K562 (cell line): ENCODE data around the gene ILF2. TPM values are rescaled to one million over a fixed set of nuclear protein-coding genes. Genes with fewer than 3 reads are reported as not detected.

Source experiments
- ATAC-seq: fragments of 200-7000 bp; cut with Tn5 transposase; 3 replicates; pipeline ENCODE4 v1.9.1; 2020; ENCODE audit warnings: moderate library complexity
- BruUV-seq: library from RNA; stranded (reverse); fragments of 400-500 nt; replicated peaks from 2 replicates; lab custom pipeline; 2021; lab: Mats Ljungman, UMichigan
- CTCF ChIA-PET: fragments of 300-600 bp; formaldehyde crosslinking; extraction: SDS; loops from one replicate; lab custom pipeline; 2021; ENCODE audit warnings: low intra/inter-chr PET ratio; lab: Yijun Ruan, JAX
- POLR2A ChIA-PET: fragments of 300-600, 350-650 bp; sonication (Branson Sonifier 250); formaldehyde crosslinking; extraction: SDS; loops from one replicate; lab custom pipeline; 2021; ENCODE audit warnings: antibody characterized with exemption, inconsistent platforms; lab: Yijun Ruan, JAX
- DNase-seq, 4 experiments: peaks; one replicate each; pipeline versions ENCODE4 v3.0.0 to v3.0.0-alpha.2; 2011 to 2018; ENCODE audit warnings: low spot score in 3 of 4, mixed read lengths in 3 of 4; ENCODE audit errors: extremely low read depth in 1 of 4
- FAIRE-seq: peaks from 2 replicates; lab custom pipeline; 2011; peaks lifted over from hg19 to GRCh38; lab: Jason Lieb, UNC
- H2AFZ ChIP-seq: 2 replicates; pipeline ENCODE4 v1.6.0; 2011; ENCODE audit warnings: low read depth, low read length, control low read depth, inconsistent platforms
- H3K27ac ChIP-seq: fragments of 200-600 bp; 3 replicates; pipeline ENCODE4 v1.8.0; 2011; ENCODE audit warnings: low read depth, mild to moderate bottlenecking, control low read depth, inconsistent platforms, low read length, moderate library complexity, mixed read lengths; ENCODE audit errors: extremely low read depth
- H3K27me3 ChIP-seq, 2 experiments: fragments of 300-600 bp in 1 of 2; 2 replicates in 1 of 2; 3 replicates in 1 of 2; pipeline versions ENCODE4 v1.6.0 to v1.8.0; 2011; ENCODE audit warnings: inconsistent platforms in 2 of 2, low read length in 2 of 2, mild to moderate bottlenecking in 1 of 2, mixed read lengths in 1 of 2, moderate library complexity in 1 of 2; ENCODE audit not compliant: control insufficient read depth in 2 of 2, insufficient read depth in 2 of 2
- H3K36me3 ChIP-seq: fragments of 300-600 bp; 3 replicates; pipeline ENCODE4 v1.8.0; 2011; ENCODE audit warnings: mild to moderate bottlenecking, low read length, inconsistent platforms; ENCODE audit not compliant: control insufficient read depth, insufficient read depth
- H3K4me1 ChIP-seq, 2 experiments: fragments of 200-600 bp in 1 of 2; replicated peaks in 1 of 2; 2 replicates in 1 of 2; 3 replicates in 1 of 2; pipeline versions ENCODE4 v1.5.1 to v1.8.0; 2011; ENCODE audit warnings: inconsistent platforms in 2 of 2, low read length in 2 of 2, mild to moderate bottlenecking in 1 of 2, mixed read lengths in 1 of 2, moderate library complexity in 1 of 2; ENCODE audit not compliant: control insufficient read depth in 2 of 2, insufficient read depth in 2 of 2
- H3K4me2 ChIP-seq: 2 replicates; pipeline ENCODE4 v1.6.1; 2011; ENCODE audit warnings: low read length, control low read depth, inconsistent platforms, mixed read lengths; ENCODE audit not compliant: insufficient read depth
- H3K4me3 ChIP-seq: fragments of 200-600 bp; sonication (generic), shearing (Covaris generic); 2 replicates; pipeline ENCODE4 v1.5.1; 2016; ENCODE audit warnings: control low read depth, inconsistent platforms
- H3K79me2 ChIP-seq: fragments of 200-600 bp; 3 replicates; pipeline ENCODE4 v1.8.0; 2011; ENCODE audit warnings: low read length, inconsistent platforms; ENCODE audit not compliant: control insufficient read depth, insufficient read depth
- H3K9ac ChIP-seq, 2 experiments: 2 replicates each; pipeline versions ENCODE4 v1.6.0 to v1.6.1; 2011; ENCODE audit warnings: low read depth in 2 of 2, low read length in 2 of 2, control low read depth in 1 of 2, inconsistent platforms in 1 of 2, mild to moderate bottlenecking in 1 of 2, mixed read lengths in 1 of 2; ENCODE audit not compliant: insufficient read depth in 1 of 2
- H3K9me1 ChIP-seq: one replicate; pipeline ENCODE4 v1.6.0; 2011; ENCODE audit warnings: inconsistent platforms, mild to moderate bottlenecking, low read length, moderate library complexity; ENCODE audit not compliant: control insufficient read depth, insufficient read depth
- H3K9me3 ChIP-seq: replicated peaks from 2 replicates; pipeline ENCODE4 v1.5.1; 2011; ENCODE audit warnings: low read depth, low read length, inconsistent platforms; ENCODE audit not compliant: control insufficient read depth, insufficient read depth
- H4K20me1 ChIP-seq: replicated peaks from 2 replicates; pipeline ENCODE4 v1.6.1; 2011; ENCODE audit warnings: low read length, inconsistent platforms, mixed read lengths; ENCODE audit not compliant: control insufficient read depth, insufficient read depth
- CBFA2T2 ChIP-seq: fragments of 450-650 bp; conservative IDR thresholded peaks from 2 replicates; pipeline ENCODE4 v1.6.1; 2017; ENCODE audit warnings: mild to moderate bottlenecking
- CBX2 ChIP-seq: fragments of 200-600 bp; sonication (generic); IDR thresholded peaks from one replicate; pipeline ENCODE4 v1.6.1; 2012; ENCODE audit warnings: mild to moderate bottlenecking, low read length, inconsistent platforms; ENCODE audit not compliant: insufficient read depth, poor library complexity, severe bottlenecking
- CC2D1A ChIP-seq: fragments of 450-650 bp; IDR thresholded peaks from 2 replicates; pipeline ENCODE4 v1.6.1; 2017; ENCODE audit warnings: mild to moderate bottlenecking
- CCNT2 ChIP-seq: IDR thresholded peaks from 2 replicates; pipeline ENCODE4 v1.6.1; 2011; ENCODE audit warnings: borderline replicate concordance, low read depth, mild to moderate bottlenecking, moderate library complexity, mixed read lengths, low read length; ENCODE audit not compliant: insufficient read length; ENCODE audit errors: extremely low read depth
- EHMT2 ChIP-seq: fragments of 450-650 bp; IDR thresholded peaks from 2 replicates; pipeline ENCODE4 v1.6.1; 2018; ENCODE audit warnings: antibody characterized with exemption
- ELF4 ChIP-seq: fragments of 450-650 bp; formaldehyde crosslinking; IDR thresholded peaks from 2 replicates; pipeline ENCODE4 v1.4.0; 2022; ENCODE audit warnings: missing genetic modification characterization
- FOXJ2 ChIP-seq: fragments of 200-800 bp; sonication (Bioruptor generic); IDR thresholded peaks from 2 replicates; pipeline ENCODE4 v1.6.1; 2016; ENCODE audit warnings: missing genetic modification characterization, missing compliant biosample characterization
- GATAD2B ChIP-seq: fragments of 450-650 bp; IDR thresholded peaks from 2 replicates; pipeline ENCODE4 v1.6.1; 2017; ENCODE audit warnings: mild to moderate bottlenecking, borderline replicate concordance
- ILF3 ChIP-seq: fragments of 450-650 bp; IDR thresholded peaks from 2 replicates; pipeline ENCODE4 v1.6.1; 2018; ENCODE audit warnings: antibody characterized with exemption, mild to moderate bottlenecking, moderate library complexity, borderline replicate concordance
- PCBP1 ChIP-seq: fragments of 200-400 bp; formaldehyde crosslinking; IDR thresholded peaks from 2 replicates; pipeline ENCODE4 v1.6.1; 2018; ENCODE audit warnings: mild to moderate bottlenecking, low read depth, low read length; ENCODE audit not compliant: poor library complexity, severe bottlenecking
- POLR2AphosphoS2 ChIP-seq: IDR thresholded peaks from 2 replicates; pipeline ENCODE4 v1.6.1; 2012; ENCODE audit warnings: low read length, improper control_type of control experiment
- PRPF4 ChIP-seq: fragments of 200-400 bp; formaldehyde crosslinking; IDR thresholded peaks from one replicate; pipeline ENCODE4 v1.6.1; 2017; ENCODE audit warnings: low read length, low read depth, mild to moderate bottlenecking; ENCODE audit not compliant: insufficient read depth, poor library complexity, severe bottlenecking
- RBBP5 ChIP-seq: fragments of 200-600 bp; sonication (generic); IDR thresholded peaks from 2 replicates; pipeline ENCODE4 v1.6.1; 2012; ENCODE audit warnings: borderline replicate concordance, mild to moderate bottlenecking, low read length, control low read depth, inconsistent platforms; ENCODE audit not compliant: insufficient read depth, poor library complexity, severe bottlenecking
- TRIM28 ChIP-seq: fragments of 450-650 bp; IDR thresholded peaks from 2 replicates; pipeline ENCODE4 v1.6.1; 2017
- ZFP1 ChIP-seq: fragments of 450-650 bp; formaldehyde crosslinking; IDR thresholded peaks from 2 replicates; pipeline ENCODE4 v1.4.0; 2020; ENCODE audit warnings: mild to moderate bottlenecking, mixed read lengths
- WGBS: fragments of 100-300 bp; shearing (Covaris generic); methylation state at CpG from one replicate; pipeline ENCODE4 v1.1.6; 2016; ENCODE audit warnings: low coverage, mixed read lengths; ENCODE audit not compliant: insufficient coverage; ENCODE audit errors: missing lambda C conversion rate; 5-methylcytosine and 5-hydroxymethylcytosine counted together
- in situ Hi-C: fragments of 300-500 bp; cut with MboI; formaldehyde crosslinking; loops from 4 replicates; pipeline ENCODE4 v1.15.0; 2018; ENCODE audit warnings: inconsistent platforms, mixed read lengths
- intact Hi-C: fragments of 100-400 bp; cut with micrococcal nuclease; formaldehyde crosslinking; loops from 2 replicates; pipeline ENCODE4 v1.14.2; 2022
- polyA plus RNA-seq, 8 experiments: library from polyadenylated mRNA; depleted of rRNA in 4 of 8; stranded (reverse) in 5 of 8; unstranded in 3 of 8; fragments of >200 nt; fragmentation: Nextera tagmentation in 2 of 8; fragmentation: Illumina TruSeq in 1 of 8; extraction: Ambion mirVana in 2 of 8; extraction: Trizol in 1 of 8; gene quantifications; 2 replicates each; pipeline versions ENCODE4 v1.2.1 to v1.2.3, GENCODE V29; 2011 to 2014; ENCODE audit warnings: inconsistent platforms in 1 of 8, missing spikeins in 1 of 8
- total RNA-seq, 7 experiments: library from RNA; depleted of rRNA in 6 of 7; stranded (reverse); fragments of >200 nt in 6 of 7; fragmentation: Illumina TruSeq in 2 of 7; extraction: Trizol in 2 of 7; gene quantifications; 2 replicates each; pipeline versions ENCODE4 v1.2.1 to v1.2.3, GENCODE V29; 2011 to 2021; ENCODE audit warnings: low replicate concordance in 1 of 7
- TF ChIP-seq, protein P1 (sequence below): fragments of 450-650 bp; formaldehyde crosslinking; conservative IDR thresholded peaks from 2 replicates; pipeline ENCODE4 v1.4.0; 2022; ENCODE audit warnings: mild to moderate bottlenecking, missing genetic modification characterization
- TF ChIP-seq, protein P2 (sequence below): fragments of 250-450 bp; sonication (Bioruptor Pico); IDR thresholded peaks from 2 replicates; pipeline ENCODE4 v1.8.0; 2022; ENCODE audit warnings: moderate library complexity, mild to moderate bottlenecking, inconsistent platforms
- TF ChIP-seq, protein P3 (sequence below): fragments of 450-650 bp; IDR thresholded peaks from 2 replicates; pipeline ENCODE4 v1.6.1; 2017; ENCODE audit warnings: antibody characterized with exemption

ILF2 gene
- total and polyA plus RNA-seq, 9 of the 15 experiments (the other 6 are each of a cell fraction or from before 2014, with no cell fraction given) = 282 to 726 (median 474) TPM

DNA sequence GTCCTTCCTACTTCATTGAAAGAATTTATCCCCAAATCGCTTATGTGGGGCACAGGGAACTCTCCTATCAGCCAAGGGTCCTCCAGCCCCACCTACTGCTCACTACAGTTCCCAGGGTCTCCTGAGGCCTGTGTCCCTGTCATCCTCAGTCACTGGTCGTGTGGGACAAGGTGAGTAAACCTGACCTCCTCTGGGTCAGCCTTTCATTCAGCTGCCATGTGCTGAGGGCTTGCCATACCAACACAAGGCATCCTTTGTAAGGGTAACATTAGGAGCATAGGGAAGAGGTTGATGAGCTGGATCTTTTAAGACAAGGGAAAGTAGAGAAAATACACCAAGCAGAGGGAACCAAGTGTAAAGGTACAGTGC lies 23.5 kb downstream of the ILF2 start:
- Histone ChIP-seq H3K4me1 (peaks cover 14% of the 10 kb centered on the region in 2 experiments), H3K4me3 (no peak overlapping the region), H2AFZ (no peak overlapping the region), H3K9ac (no peak overlapping the region), H3K27ac (no peak overlapping the region), H3K9me3 (no peaks in the 10 kb centered on the region), H3K36me3 (peaks cover 49% of the 10 kb centered on the region), H3K4me2 (no peak overlapping the region), H3K79me2 (no peaks in the 10 kb centered on the region), H4K20me1 (no peaks in the 10 kb centered on the region), H3K27me3 (no peaks in the 10 kb centered on the region), H3K9me1 (no peaks in the 10 kb centered on the region)
- intact Hi-C loops (no loop called here), in situ Hi-C loops (no loop called here)
- ATAC-seq (peak; percentile 49), DNase-seq (no peak), FAIRE-seq (peak; percentile 11)
- ChIA-PET CTCF (no interaction called here), POLR2A (interaction anchor here (0.8 to 14.7 kb wide), 7 partner anchors 8 to 19 kb away, joined by 3 to 205 read pairs (median 5); partner anchors contain the start of genes CHTOP, S100A1, S100A13 and SNAPIN)
- BruUV-seq = no TSS peak
- WGBS = 31% methylated on average over 2 of the region's 2 CpGs
- no peak for TF ChIP-seq RBBP5
- TF ChIP-seq CC2D1A = no peak
- TF ChIP-seq, protein P1, sequence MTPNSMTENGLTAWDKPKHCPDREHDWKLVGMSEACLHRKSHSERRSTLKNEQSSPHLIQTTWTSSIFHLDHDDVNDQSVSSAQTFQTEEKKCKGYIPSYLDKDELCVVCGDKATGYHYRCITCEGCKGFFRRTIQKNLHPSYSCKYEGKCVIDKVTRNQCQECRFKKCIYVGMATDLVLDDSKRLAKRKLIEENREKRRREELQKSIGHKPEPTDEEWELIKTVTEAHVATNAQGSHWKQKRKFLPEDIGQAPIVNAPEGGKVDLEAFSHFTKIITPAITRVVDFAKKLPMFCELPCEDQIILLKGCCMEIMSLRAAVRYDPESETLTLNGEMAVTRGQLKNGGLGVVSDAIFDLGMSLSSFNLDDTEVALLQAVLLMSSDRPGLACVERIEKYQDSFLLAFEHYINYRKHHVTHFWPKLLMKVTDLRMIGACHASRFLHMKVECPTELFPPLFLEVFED (CRISPR knock-in tag) = 0 out of 2 replicates have a peak, but pooled peaks have one; percentile 57
- TF ChIP-seq TRIM28 = no peak
- no peak for TF ChIP-seq PCBP1
- TF ChIP-seq PRPF4 = no peak
- TF ChIP-seq CCNT2 = no peak
- no peak for TF ChIP-seq ELF4 (CRISPR knock-in tag)
- no peak for TF ChIP-seq FOXJ2 (tag)
- peak; percentile 86; the same call in 1 of the 2 replicates for TF ChIP-seq POLR2AphosphoS2
- TF ChIP-seq CBX2 = no peak
- TF ChIP-seq, protein P2, sequence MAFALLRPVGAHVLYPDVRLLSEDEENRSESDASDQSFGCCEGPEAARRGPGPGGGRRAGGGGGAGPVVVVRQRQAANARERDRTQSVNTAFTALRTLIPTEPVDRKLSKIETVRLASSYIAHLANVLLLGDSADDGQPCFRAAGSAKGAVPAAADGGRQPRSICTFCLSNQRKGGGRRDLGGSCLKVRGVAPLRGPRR (CRISPR knock-in tag) = no peak
- 0 out of 2 replicates have a peak, but pooled peaks have one; percentile 18 for TF ChIP-seq ILF3
- TF ChIP-seq, protein P3, sequence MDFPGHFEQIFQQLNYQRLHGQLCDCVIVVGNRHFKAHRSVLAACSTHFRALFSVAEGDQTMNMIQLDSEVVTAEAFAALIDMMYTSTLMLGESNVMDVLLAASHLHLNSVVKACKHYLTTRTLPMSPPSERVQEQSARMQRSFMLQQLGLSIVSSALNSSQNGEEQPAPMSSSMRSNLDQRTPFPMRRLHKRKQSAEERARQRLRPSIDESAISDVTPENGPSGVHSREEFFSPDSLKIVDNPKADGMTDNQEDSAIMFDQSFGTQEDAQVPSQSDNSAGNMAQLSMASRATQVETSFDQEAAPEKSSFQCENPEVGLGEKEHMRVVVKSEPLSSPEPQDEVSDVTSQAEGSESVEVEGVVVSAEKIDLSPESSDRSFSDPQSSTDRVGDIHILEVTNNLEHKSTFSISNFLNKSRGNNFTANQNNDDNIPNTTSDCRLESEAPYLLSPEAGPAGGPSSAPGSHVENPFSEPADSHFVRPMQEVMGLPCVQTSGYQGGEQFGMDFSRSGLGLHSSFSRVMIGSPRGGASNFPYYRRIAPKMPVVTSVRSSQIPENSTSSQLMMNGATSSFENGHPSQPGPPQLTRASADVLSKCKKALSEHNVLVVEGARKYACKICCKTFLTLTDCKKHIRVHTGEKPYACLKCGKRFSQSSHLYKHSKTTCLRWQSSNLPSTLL = no peak
- no peak for TF ChIP-seq EHMT2
- TF ChIP-seq GATAD2B = no peak
- TF ChIP-seq ZFP1 (CRISPR knock-in tag) = no peak
- TF ChIP-seq CBFA2T2 = no peak
